ENCODE results near the gene PRKCE. TPM values are rescaled to one million over a fixed set of nuclear protein-coding genes. Genes with fewer than 3 reads are reported as not detected.

Gene PRKCE
- total RNA-seq, 1 experiment from 2014 or later: 17.7 TPM

DNA sequence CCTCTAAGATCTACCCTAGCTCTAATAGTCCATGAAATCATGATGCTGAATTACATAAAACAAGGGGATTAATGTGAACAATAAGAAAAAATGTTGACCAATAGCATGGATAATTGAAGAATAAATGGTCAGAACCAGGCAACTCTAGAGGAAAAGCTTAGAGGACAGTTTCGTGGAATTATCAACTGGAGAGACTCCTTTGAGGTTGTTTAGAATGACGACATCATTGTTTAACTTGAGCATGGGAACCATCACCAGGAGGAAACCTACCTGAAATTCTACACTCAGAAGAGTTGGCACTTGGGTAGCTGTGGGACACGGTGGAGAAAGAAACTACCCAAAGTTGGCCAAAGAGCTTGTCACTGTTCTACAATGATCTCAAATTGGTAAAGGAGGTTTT is 466.5 kb downstream of the PRKCE start:
- H3K4me1 Mint-ChIP-seq (ENCODE audit: low read depth, unreplicated experiment): peaks cover 25% of the 10 kb centered on the region
- CTCF ChIA-PET: interaction anchor here (1.0 to 1.3 kb wide), 2 partner anchors 16 to 111 kb away, joined by 3 to 7 read pairs; no protein-coding TSS in a partner anchor
- TF ChIP-seq, protein P1, sequence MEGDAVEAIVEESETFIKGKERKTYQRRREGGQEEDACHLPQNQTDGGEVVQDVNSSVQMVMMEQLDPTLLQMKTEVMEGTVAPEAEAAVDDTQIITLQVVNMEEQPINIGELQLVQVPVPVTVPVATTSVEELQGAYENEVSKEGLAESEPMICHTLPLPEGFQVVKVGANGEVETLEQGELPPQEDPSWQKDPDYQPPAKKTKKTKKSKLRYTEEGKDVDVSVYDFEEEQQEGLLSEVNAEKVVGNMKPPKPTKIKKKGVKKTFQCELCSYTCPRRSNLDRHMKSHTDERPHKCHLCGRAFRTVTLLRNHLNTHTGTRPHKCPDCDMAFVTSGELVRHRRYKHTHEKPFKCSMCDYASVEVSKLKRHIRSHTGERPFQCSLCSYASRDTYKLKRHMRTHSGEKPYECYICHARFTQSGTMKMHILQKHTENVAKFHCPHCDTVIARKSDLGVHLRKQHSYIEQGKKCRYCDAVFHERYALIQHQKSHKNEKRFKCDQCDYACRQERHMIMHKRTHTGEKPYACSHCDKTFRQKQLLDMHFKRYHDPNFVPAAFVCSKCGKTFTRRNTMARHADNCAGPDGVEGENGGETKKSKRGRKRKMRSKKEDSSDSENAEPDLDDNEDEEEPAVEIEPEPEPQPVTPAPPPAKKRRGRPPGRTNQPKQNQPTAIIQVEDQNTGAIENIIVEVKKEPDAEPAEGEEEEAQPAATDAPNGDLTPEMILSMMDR (IDR thresholded peaks at IDR 0.05; ENCODE audit: unreplicated experiment): no peak
- intact Hi-C loops (cut with micrococcal nuclease; ENCODE audit: unreplicated experiment): no loop called here
- H3K4me3 Mint-ChIP-seq (ENCODE audit: low read depth, unreplicated experiment): no peak overlapping the region
- H3K27ac Mint-ChIP-seq (ENCODE audit: unreplicated experiment): no peak overlapping the region
- no TSS peak for BruUV-seq (replicated peaks)
- H3K9me3 Mint-ChIP-seq (ENCODE audit: low read depth, unreplicated experiment): peaks cover 2% of the 10 kb centered on the region
- no peaks in the 10 kb centered on the region for H3K27me3 Mint-ChIP-seq (ENCODE audit: unreplicated experiment)
- no peak for DNase-seq
- no peaks in the 10 kb centered on the region for H3K36me3 Mint-ChIP-seq (ENCODE audit: insufficient read depth, unreplicated experiment)

DNA sequence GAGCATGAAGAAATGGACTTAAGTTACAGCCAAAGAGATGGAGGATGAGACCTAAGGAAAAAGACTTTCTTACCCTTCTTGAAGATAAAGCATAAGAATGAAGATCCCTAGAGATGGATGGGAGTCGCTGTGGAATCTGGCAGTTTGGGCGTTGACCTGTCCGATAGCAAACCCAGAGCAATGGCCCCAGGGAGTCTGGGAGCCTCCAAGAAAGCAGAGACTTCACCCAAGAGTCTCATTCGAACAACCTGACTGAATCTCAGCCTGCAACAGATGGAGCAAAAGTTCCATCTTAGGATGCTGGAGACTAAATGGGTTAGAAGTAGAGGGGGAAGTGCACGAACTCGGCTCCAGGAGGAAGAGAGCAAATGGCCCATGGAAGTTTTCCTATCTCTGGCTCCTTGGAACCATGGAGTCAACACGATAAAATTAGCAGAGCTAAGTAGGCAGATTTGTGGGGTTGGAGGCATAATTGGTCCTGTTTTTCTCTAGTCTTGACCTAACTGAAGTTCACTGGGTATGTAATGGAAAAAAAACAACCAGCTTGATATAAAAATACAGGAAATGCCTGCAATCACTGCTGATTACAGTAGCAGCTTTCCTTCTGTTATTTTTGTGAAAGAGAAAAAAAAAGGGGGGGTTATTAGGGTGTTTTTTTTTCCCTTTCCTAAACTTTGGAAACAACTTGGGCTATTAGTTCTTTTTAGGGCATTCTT is 467.3 kb downstream of the PRKCE start:
- CTCF ChIA-PET: no interaction called here
- H3K4me1 Mint-ChIP-seq (ENCODE audit: low read depth, unreplicated experiment): peaks cover 25% of the 10 kb centered on the region
- intact Hi-C loops (cut with micrococcal nuclease; ENCODE audit: unreplicated experiment): no loop called here
- no TSS peak for BruUV-seq (replicated peaks)
- H3K9me3 Mint-ChIP-seq (ENCODE audit: low read depth, unreplicated experiment): peaks cover 2% of the 10 kb centered on the region
- no peak overlapping the region for H3K4me3 Mint-ChIP-seq (ENCODE audit: low read depth, unreplicated experiment)
- H3K27ac Mint-ChIP-seq (ENCODE audit: unreplicated experiment): no peak overlapping the region
- DNase-seq: no peak
- H3K36me3 Mint-ChIP-seq (ENCODE audit: insufficient read depth, unreplicated experiment): no peaks in the 10 kb centered on the region
- TF ChIP-seq, protein P1 (IDR thresholded peaks at IDR 0.05; ENCODE audit: unreplicated experiment): no peak
- no peaks in the 10 kb centered on the region for H3K27me3 Mint-ChIP-seq (ENCODE audit: unreplicated experiment)

DNA sequence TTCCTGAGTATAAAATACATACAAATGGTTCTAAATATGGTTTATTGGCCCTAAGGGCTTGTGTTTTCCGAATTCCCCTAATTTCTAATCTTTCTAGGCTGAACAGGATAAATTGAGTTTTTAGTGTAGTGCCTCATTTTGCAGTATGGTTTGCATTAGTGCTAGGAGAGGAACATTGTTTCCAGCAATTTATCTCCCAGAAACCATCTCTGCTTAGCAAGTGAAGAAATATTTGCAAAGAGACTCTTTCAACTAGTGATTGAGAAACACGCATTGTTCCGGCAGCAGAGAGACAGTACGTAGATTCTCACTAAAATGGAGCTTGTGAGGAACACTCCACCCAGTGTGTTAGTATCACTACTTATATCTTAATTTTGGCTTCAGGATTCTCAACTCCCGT is 468.0 kb downstream of the PRKCE start:
- intact Hi-C loops (cut with micrococcal nuclease; ENCODE audit: unreplicated experiment): no loop called here
- CTCF ChIA-PET: no interaction called here

DNA sequence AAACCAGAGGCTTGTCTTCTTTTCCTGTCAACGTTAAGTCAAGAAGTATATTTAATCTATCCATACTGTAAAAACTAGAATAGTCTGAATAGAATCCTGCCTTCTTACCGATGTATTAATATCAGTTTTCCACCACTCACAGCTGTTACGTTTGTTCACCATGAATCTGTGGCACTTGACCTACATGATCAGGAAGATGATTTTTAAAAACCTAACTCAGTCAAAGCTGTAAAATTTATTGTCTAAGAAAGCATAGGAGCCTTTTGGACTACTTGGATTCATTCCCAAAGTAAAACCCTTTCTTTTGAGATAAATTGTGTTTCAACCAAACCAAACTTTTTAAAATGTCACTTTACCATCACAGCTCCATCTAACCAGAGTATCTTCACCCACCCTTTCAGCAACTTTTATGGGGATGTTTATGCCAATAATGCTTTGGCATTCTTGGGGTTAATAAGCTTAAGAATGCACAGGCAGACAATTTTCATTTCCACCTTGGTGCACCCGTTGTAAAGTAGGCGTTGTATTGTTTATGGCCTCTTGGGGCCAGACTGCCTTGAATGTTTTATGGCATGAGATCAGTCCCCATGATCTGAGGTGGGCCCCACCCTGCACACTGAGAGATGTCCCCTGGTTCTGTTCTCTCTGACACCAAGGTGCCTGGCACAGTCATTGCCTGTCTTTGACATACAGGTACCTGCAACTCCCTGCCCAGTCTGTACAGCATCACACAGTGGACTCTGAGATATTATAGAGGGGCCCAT is 469.5 kb downstream of the PRKCE start:
- Mint-ChIP-seq H3K36me3 (ENCODE audit: insufficient read depth, unreplicated experiment) (no peaks in the 10 kb centered on the region), H3K4me3 (ENCODE audit: low read depth, unreplicated experiment) (no peak overlapping the region), H3K9me3 (ENCODE audit: low read depth, unreplicated experiment) (peaks cover 2% of the 10 kb centered on the region), H3K27me3 (ENCODE audit: unreplicated experiment) (no peaks in the 10 kb centered on the region), H3K4me1 (ENCODE audit: low read depth, unreplicated experiment) (peaks cover 24% of the 10 kb centered on the region), H3K27ac (ENCODE audit: unreplicated experiment) (no peak overlapping the region)
- TF ChIP-seq, protein P1 (IDR thresholded peaks at IDR 0.05; ENCODE audit: unreplicated experiment): no peak
- no TSS peak for BruUV-seq (replicated peaks)
- CTCF ChIA-PET: no interaction called here
- intact Hi-C loops (cut with micrococcal nuclease; ENCODE audit: unreplicated experiment): no loop called here
- no peak for DNase-seq

More for the DNA sequence above, 468.0 kb downstream of the PRKCE start:
- TF ChIP-seq, protein P1 (IDR thresholded peaks at IDR 0.05; ENCODE audit: unreplicated experiment): no peak
- Mint-ChIP-seq H3K27ac (ENCODE audit: unreplicated experiment) (no peak overlapping the region), H3K4me1 (ENCODE audit: low read depth, unreplicated experiment) (peaks cover 25% of the 10 kb centered on the region), H3K4me3 (ENCODE audit: low read depth, unreplicated experiment) (no peak overlapping the region), H3K36me3 (ENCODE audit: insufficient read depth, unreplicated experiment) (no peaks in the 10 kb centered on the region), H3K9me3 (ENCODE audit: low read depth, unreplicated experiment) (peaks cover 2% of the 10 kb centered on the region), H3K27me3 (ENCODE audit: unreplicated experiment) (no peaks in the 10 kb centered on the region)
- no TSS peak for BruUV-seq (replicated peaks)
- no peak for DNase-seq

Measured in Calu3 (cell line).